Stomach (tissue), 4 donors: ENCODE results near the gene COX7A2L.

Experiments used
- CTCF ChIP-seq, 7 experiments: fragments of 450-650 bp in 4 of 7; fragments of 200-600 bp in 3 of 7; sonication (generic) in 3 of 7; IDR thresholded peaks; one replicate each; pipeline ENCODE4 v1.5.1; 2016 to 2019; ENCODE audit warnings: antibody characterized with exemption in 7 of 7, control low read depth in 2 of 7, mild to moderate bottlenecking in 1 of 7
- POLR2AphosphoS5 ChIP-seq, 3 donors: sonication (generic); formaldehyde crosslinking; IDR thresholded peaks; one replicate each; pipeline ENCODE4 v1.6.1; 2016; ENCODE audit warnings: antibody characterized with exemption in 3 of 3

- TF ChIP-seq CTCF (IDR thresholded peaks at IDR 0.05) = no peak
- no peak for TF ChIP-seq POLR2AphosphoS5 (IDR thresholded peaks at IDR 0.05)
Measured at GRCh38 chr2:42360493-42360889, 526 bp downstream of the COX7A2L start.
